H1 (cell line): ENCODE data around the gene LCP1.

Experiments
- CTCF ChIP-seq, 3 experiments: IDR thresholded peaks; 1 replicate in 2 of 3; 2 replicates in 1 of 3; pipeline versions ENCODE4 v1.5.1 to v1.6.1; 2011; ENCODE audit warnings: low read length in 3 of 3, mild to moderate bottlenecking in 3 of 3, inconsistent platforms in 2 of 3, low read depth in 1 of 3, moderate library complexity in 1 of 3; ENCODE audit not compliant: insufficient read depth in 1 of 3; ENCODE audit errors: control extremely low read depth in 1 of 3
- NRF1 ChIP-seq: IDR thresholded peaks from 2 replicates; pipeline ENCODE4 v1.6.1; 2011; ENCODE audit warnings: mild to moderate bottlenecking, low read depth, low read length, improper control_type of control experiment
- POLR2AphosphoS5 ChIP-seq: IDR thresholded peaks from 2 replicates; pipeline ENCODE4 v1.6.1; 2011; ENCODE audit warnings: low read depth, low read length
- TEAD4 ChIP-seq: IDR thresholded peaks from 2 replicates; pipeline ENCODE4 v1.6.1; 2012; ENCODE audit warnings: low read depth, low read length, inconsistent platforms, mixed read lengths
- YY1 ChIP-seq: IDR thresholded peaks from 2 replicates; pipeline ENCODE4 v1.6.1; 2011; ENCODE audit warnings: low read depth, mild to moderate bottlenecking, low read length

DNA sequence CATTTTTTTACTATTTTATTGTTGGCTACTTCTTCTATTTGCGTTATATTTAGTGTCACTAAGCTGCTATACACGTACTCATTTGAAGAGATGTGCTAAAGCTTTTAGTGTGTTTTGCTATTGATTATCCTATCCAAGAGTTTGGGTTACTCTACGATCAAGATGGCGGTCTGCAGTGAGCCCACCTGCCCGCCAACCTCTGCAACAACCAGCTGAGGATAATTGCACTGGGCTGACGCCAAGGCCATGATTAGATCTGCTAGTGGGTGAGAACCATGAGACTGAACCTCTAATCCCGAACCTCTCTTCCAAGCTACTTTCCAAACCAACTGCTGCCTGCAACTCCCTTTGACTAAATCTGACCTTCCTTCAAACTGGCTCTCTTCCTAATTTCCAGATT is 78.9 kb downstream of the LCP1 start:
- no peak for TF ChIP-seq NRF1
- TF ChIP-seq TEAD4 = no peak
- no peak for TF ChIP-seq CTCF (IDR thresholded peaks at IDR 0.05; ENCODE audit: control extremely low read depth in 1 of 3, insufficient read depth in 1 of 3, low read depth in 1 of 3, low read length in 3 of 3)
- TF ChIP-seq POLR2AphosphoS5 = no peak
- TF ChIP-seq YY1 = no peak
